SH-SY5Y (cell line): ENCODE data around the gene GSK3B.

Experiments used
- GATA2 ChIP-seq: IDR thresholded peaks from 2 replicates; pipeline ENCODE4 v1.6.1; 2011; ENCODE audit warnings: mild to moderate bottlenecking, low read depth, low read length
- GATA3 ChIP-seq: IDR thresholded peaks from 2 replicates; pipeline ENCODE4 v1.6.1; 2011; ENCODE audit warnings: low read depth, mild to moderate bottlenecking, low read length, moderate library complexity

DNA sequence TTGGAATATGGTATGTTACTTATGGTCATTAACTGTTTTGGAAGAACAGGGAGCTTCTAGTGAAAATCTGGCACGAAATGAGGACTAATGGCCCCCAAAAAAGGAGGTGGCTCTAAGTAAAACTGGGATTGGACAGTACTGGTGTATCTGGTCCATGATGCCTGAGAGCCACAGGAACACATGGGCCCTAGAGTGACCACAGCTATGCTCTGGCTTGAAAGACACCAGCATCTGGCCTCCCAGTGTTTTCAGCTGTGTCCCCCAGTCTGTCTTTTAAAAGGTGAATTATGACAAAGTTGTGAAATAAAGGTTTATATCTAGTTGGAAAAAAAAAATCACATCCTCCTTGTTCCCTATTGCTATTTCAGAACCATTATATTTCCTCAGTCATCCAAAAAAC, 64.5 kb downstream of the GSK3B start:
- TF ChIP-seq GATA3, result no peak
- TF ChIP-seq GATA2, result no peak
